T-cell (primary cell): ENCODE measurements around the gene PRLR. TPM values are rescaled to one million over a fixed set of nuclear protein-coding genes. Genes with fewer than 3 reads are reported as not detected.

Source experiments
- ATAC-seq, 4 experiments: fragments of 200-7000 bp in 3 of 4; fragments of 150-1000 bp in 1 of 4; cut with Tn5 transposase; replicated peaks in 1 of 4; 1 replicate in 3 of 4; 2 replicates in 1 of 4; pipeline ENCODE4 v1.10.0; 2021; ENCODE audit warnings: moderate library complexity in 3 of 4, mild to moderate bottlenecking in 2 of 4, moderate number of reproducible peaks in 1 of 4
- CTCF ChIA-PET, 2 donors: fragments of 300-600 bp; sonication (Branson Sonifier 250); formaldehyde crosslinking; loops; one replicate each; lab custom pipeline; 2022; ENCODE audit warnings: antibody characterized with exemption in 2 of 2; lab: Charles Lee
- POLR2A ChIA-PET, 2 donors: fragments of 300-600 bp; sonication (Branson Sonifier 250); formaldehyde crosslinking; loops; one replicate each; lab custom pipeline; 2022; ENCODE audit warnings: antibody characterized with exemption in 2 of 2; lab: Charles Lee
- DNase-seq, 35 experiments: peaks; one replicate each; pipeline versions ENCODE4 v3.0.0 to v3.0.0-alpha.2; 2013 to 2023
- H3K27ac ChIP-seq: one replicate; pipeline ENCODE4 v1.5.1; 2013; ENCODE audit warnings: low read length
- H3K27me3 ChIP-seq, 2 experiments: replicated peaks in 1 of 2; 1 replicate in 1 of 2; 2 replicates in 1 of 2; pipeline versions ENCODE4 v1.6.1 to v1.7.0; 2013; ENCODE audit warnings: low read length in 1 of 2, mixed read lengths in 1 of 2; ENCODE audit not compliant: control insufficient read depth in 2 of 2, insufficient read depth in 2 of 2; ENCODE audit errors: extremely low read depth in 1 of 2
- H3K36me3 ChIP-seq, 2 donors: 1 replicate in 1 of 2; 2 replicates in 1 of 2; pipeline versions ENCODE4 v1.6.1 to v1.7.0; 2013; ENCODE audit warnings: low read length in 1 of 2; ENCODE audit not compliant: control insufficient read depth in 2 of 2, insufficient read depth in 1 of 2; ENCODE audit errors: extremely low read depth in 1 of 2
- H3K4me1 ChIP-seq, 2 experiments: 1 replicate in 1 of 2; 2 replicates in 1 of 2; pipeline versions ENCODE4 v1.6.1 to v1.7.0; 2013; ENCODE audit warnings: low read length in 2 of 2, mixed read lengths in 1 of 2; ENCODE audit not compliant: insufficient read depth in 2 of 2, control insufficient read depth in 1 of 2; ENCODE audit errors: extremely low read depth in 1 of 2
- H3K4me3 ChIP-seq, 2 donors: 1 replicate in 1 of 2; 2 replicates in 1 of 2; pipeline versions ENCODE4 v1.5.1 to v1.7.0; 2013; ENCODE audit warnings: mild to moderate bottlenecking in 2 of 2, low read length in 1 of 2, moderate library complexity in 1 of 2; ENCODE audit not compliant: control insufficient read depth in 1 of 2; ENCODE audit errors: extremely low read depth in 1 of 2
- H3K9me3 ChIP-seq: 2 replicates; pipeline ENCODE4 v1.7.0; 2013
- H3K27ac Mint-ChIP-seq, 2 donors: one replicate each; pipeline ENCODE4 v1.8.0; 2020 to 2021; ENCODE audit warnings: mild to moderate bottlenecking in 2 of 2, mixed read lengths in 2 of 2
- H3K27me3 Mint-ChIP-seq, 2 donors: one replicate each; pipeline ENCODE4 v1.8.0; 2021 to 2022; ENCODE audit warnings: mixed read lengths in 2 of 2
- H3K36me3 Mint-ChIP-seq: one replicate; pipeline ENCODE4 v1.8.0; 2021; ENCODE audit warnings: mixed read lengths
- H3K4me1 Mint-ChIP-seq, 3 donors: one replicate each; pipeline ENCODE4 v1.8.0; 2020 to 2022; ENCODE audit warnings: mixed read lengths in 3 of 3, mild to moderate bottlenecking in 1 of 3
- H3K4me3 Mint-ChIP-seq, 3 donors: one replicate each; pipeline ENCODE4 v1.8.0; 2020 to 2022; ENCODE audit warnings: mild to moderate bottlenecking in 3 of 3, mixed read lengths in 3 of 3, moderate library complexity in 3 of 3
- H3K9me3 Mint-ChIP-seq, 3 donors: one replicate each; pipeline ENCODE4 v1.8.0; 2020 to 2022; ENCODE audit warnings: mixed read lengths in 3 of 3
- WGBS: methylation state at CpG from one replicate; pipeline ENCODE4 v1.1.5; 2013; ENCODE audit warnings: missing lambda C conversion rate; ENCODE audit not compliant: insufficient coverage; 5-methylcytosine and 5-hydroxymethylcytosine counted together
- total RNA-seq, 35 experiments: library from RNA in 6 of 35; stranded (reverse) in 6 of 35; fragments of 120-200 nt in 1 of 35; gene quantifications; one replicate each; pipeline versions ENCODE4 v1.2.1 to v1.2.4 and lab custom pipeline; 2013 to 2026

The PRLR gene
- total RNA-seq, 5 donors from 2014 or later (not counting 1 experiment from before 2014, with no cell fraction given), result 0.16 to 0.23 (median 0.23) TPM; not detected in 2

GRCh38 chr5:35129276-35129675, 101.0 kb downstream of the PRLR start:
- Mint-ChIP-seq H3K4me3 (no peak overlapping the region), H3K27me3 (peaks cover 38 to 40% of the 10 kb centered on the region in 2 donors), H3K4me1 (peaks cover 14 to 16% (median 15%) of the 10 kb centered on the region in 3 donors), H3K9me3 (no peaks in the 10 kb centered on the region), H3K27ac (no peak overlapping the region), H3K36me3 (no peaks in the 10 kb centered on the region)
- peaks cover 2 to 9% of the 10 kb centered on the region in 2 experiments for H3K4me1 ChIP-seq
- no CpG with 5 or more reads among the region's 1 CpG for WGBS
- no peak overlapping the region for H3K4me3 ChIP-seq
- H3K9me3 ChIP-seq, result no peaks in the 10 kb centered on the region
- H3K27ac ChIP-seq, result no peak overlapping the region
- H3K36me3 ChIP-seq, result no peaks in the 10 kb centered on the region
- ChIA-PET CTCF (interaction anchor here (0.5 to 0.7 kb wide), 3 partner anchors 28 to 167 kb away, joined by 3 read pairs; no protein-coding TSS in a partner anchor), POLR2A (interaction anchor here in 1 of 2 donors (0.6 kb wide), 1 partner anchor 199 kb away, joined by 10 read pairs; no protein-coding TSS in a partner anchor)
- H3K27me3 ChIP-seq, result peaks cover 0 to 11% of the 10 kb centered on the region in 2 experiments
- ATAC-seq, result no peak
- DNase-seq, result no peak

- H3K36me3 ChIP-seq, result no peaks in the 10 kb centered on the region
- ATAC-seq (no peak), DNase-seq (no peak)
- H3K4me1 ChIP-seq, result peaks cover 2 to 9% of the 10 kb centered on the region in 2 experiments
- ChIA-PET CTCF (no interaction called here), POLR2A (no interaction called here)
- H3K4me3 Mint-ChIP-seq, result no peak overlapping the region
- H3K27ac Mint-ChIP-seq, result no peak overlapping the region
- H3K4me1 Mint-ChIP-seq, result peaks cover 14 to 16% (median 15%) of the 10 kb centered on the region in 3 donors
- H3K27ac ChIP-seq, result no peak overlapping the region
- H3K36me3 Mint-ChIP-seq, result no peaks in the 10 kb centered on the region
- peaks cover 39% of the 10 kb centered on the region in 2 donors for H3K27me3 Mint-ChIP-seq
- H3K27me3 ChIP-seq, result peaks cover 0 to 11% of the 10 kb centered on the region in 2 experiments
- 33% methylated on average over 1 of the region's 1 CpG for WGBS
- H3K4me3 ChIP-seq, result no peak overlapping the region
- no peaks in the 10 kb centered on the region for H3K9me3 Mint-ChIP-seq
- H3K9me3 ChIP-seq, result no peaks in the 10 kb centered on the region
Measured at GRCh38 chr5:35127006-35127405, 103.3 kb downstream of the PRLR start.

DNA sequence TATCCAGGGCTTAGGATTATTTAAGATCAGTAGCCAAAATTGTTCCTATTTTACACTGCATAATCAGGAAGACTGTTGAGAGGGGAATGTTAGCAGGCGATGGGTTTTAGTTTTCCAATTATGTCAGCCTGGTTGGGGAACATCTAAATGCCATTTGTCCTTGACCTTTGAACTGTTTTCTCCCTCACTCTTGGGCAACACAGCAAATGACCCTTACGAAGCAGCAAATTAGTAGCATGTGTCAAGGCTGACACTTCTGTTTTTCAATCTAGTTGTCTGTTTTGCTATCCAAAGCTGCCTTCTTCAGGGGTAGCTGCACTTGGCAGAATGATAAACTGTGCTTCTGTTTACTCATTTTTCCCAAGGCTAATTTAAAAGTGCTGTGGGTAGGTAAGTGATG, 104.5 kb downstream of the PRLR start:
- no peaks in the 10 kb centered on the region for H3K36me3 Mint-ChIP-seq
- 83% methylated on average over 1 of the region's 2 CpGs for WGBS

GRCh38 chr5:35124932-35125331, 105.4 kb downstream of the PRLR start:
- Mint-ChIP-seq H3K27ac (no peak overlapping the region), H3K4me1 (peaks cover 6 to 7% (median 6%) of the 10 kb centered on the region in 3 donors), H3K4me3 (no peak overlapping the region), H3K9me3 (no peaks in the 10 kb centered on the region), H3K36me3 (no peaks in the 10 kb centered on the region), H3K27me3 (peaks cover 32 to 44% of the 10 kb centered on the region in 2 donors)
- Histone ChIP-seq H3K27me3 (peaks cover 0 to 7% of the 10 kb centered on the region in 2 experiments), H3K9me3 (no peaks in the 10 kb centered on the region), H3K4me3 (no peak overlapping the region), H3K27ac (no peak overlapping the region), H3K4me1 (peaks cover 0 to 4% of the 10 kb centered on the region in 2 experiments), H3K36me3 (no peaks in the 10 kb centered on the region)
- DNase-seq (no peak), ATAC-seq (no peak)
- CTCF ChIA-PET, result no interaction called here
- POLR2A ChIA-PET, result no interaction called here
- WGBS, result 65% methylated on average over 2 of the region's 2 CpGs

More for the DNA sequence above, 104.5 kb downstream of the PRLR start:
- POLR2A ChIA-PET, result no interaction called here
- Mint-ChIP-seq H3K4me1 (peaks cover 14 to 15% (median 14%) of the 10 kb centered on the region in 3 donors), H3K4me3 (no peak overlapping the region), H3K9me3 (no peaks in the 10 kb centered on the region), H3K27me3 (peaks cover 32 to 50% of the 10 kb centered on the region in 2 donors), H3K27ac (no peak overlapping the region)
- ATAC-seq (no peak), DNase-seq (no peak)
- CTCF ChIA-PET, result no interaction called here
- Histone ChIP-seq H3K9me3 (no peaks in the 10 kb centered on the region), H3K27me3 (peaks cover 0 to 8% of the 10 kb centered on the region in 2 experiments), H3K4me1 (peaks cover 2 to 9% of the 10 kb centered on the region in 2 experiments), H3K4me3 (no peak overlapping the region), H3K27ac (no peak overlapping the region), H3K36me3 (no peaks in the 10 kb centered on the region)

DNA sequence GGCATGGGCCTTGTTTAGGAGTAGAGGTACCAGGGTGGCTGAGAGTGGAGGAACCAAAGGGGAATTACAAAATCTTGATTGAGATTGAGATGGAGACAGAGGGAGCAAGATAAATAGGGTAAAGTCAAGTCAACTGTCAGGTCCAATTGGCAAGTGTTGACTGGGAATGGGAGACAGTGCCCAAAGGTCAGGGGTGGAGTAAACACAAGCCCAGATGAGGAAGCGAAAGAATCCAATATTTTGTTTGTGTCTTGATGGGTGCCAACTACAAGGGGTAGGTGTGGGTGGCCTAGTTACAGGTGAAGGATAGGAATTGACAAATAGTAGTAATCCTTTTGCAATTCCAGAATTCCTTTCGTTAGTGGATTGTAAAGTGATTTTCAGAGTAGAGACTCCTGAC, 107.5 kb downstream of the PRLR start:
- Mint-ChIP-seq H3K9me3 (no peaks in the 10 kb centered on the region), H3K27ac (no peak overlapping the region), H3K36me3 (no peaks in the 10 kb centered on the region), H3K4me3 (no peak overlapping the region), H3K4me1 (no peaks in the 10 kb centered on the region), H3K27me3 (peaks cover 25 to 33% of the 10 kb centered on the region in 2 donors)
- no peaks in the 10 kb centered on the region for H3K4me1 ChIP-seq
- no peak overlapping the region for H3K27ac ChIP-seq
- no peaks in the 10 kb centered on the region for H3K9me3 ChIP-seq
- 86% methylated on average over 1 of the region's 2 CpGs for WGBS
- DNase-seq, result no peak
- no peak for ATAC-seq
- no peaks in the 10 kb centered on the region for H3K36me3 ChIP-seq
- no peak overlapping the region for H3K4me3 ChIP-seq
- ChIA-PET CTCF (no interaction called here), POLR2A (no interaction called here)
- H3K27me3 ChIP-seq, result peaks cover 0 to 5% of the 10 kb centered on the region in 2 experiments

DNA sequence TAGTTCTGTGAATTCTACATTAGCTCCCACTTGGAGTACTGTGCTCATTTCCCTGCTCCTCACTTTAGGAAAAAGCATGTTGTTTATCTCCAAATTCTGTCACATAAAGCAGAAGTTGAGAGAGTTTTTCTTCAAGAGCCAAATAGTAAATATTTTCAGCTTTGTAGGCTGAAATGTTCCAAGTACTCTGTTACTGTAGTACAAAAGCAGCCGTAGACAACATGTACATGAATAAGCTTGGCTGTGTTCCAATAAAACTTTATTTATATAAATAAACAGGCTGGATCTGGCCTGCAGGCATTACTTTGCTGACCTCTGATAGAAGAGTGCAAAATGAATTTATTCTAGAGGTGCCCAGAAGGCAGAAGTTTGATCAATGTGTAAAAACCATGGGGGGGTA, 109.6 kb downstream of the PRLR start:
- H3K36me3 Mint-ChIP-seq, result no peaks in the 10 kb centered on the region
- no peak for ATAC-seq
- H3K4me1 Mint-ChIP-seq, result no peaks in the 10 kb centered on the region
- H3K27ac Mint-ChIP-seq, result no peak overlapping the region
- Histone ChIP-seq H3K27me3 (peaks cover 0 to 2% of the 10 kb centered on the region in 2 experiments), H3K4me3 (no peak overlapping the region), H3K4me1 (no peaks in the 10 kb centered on the region), H3K36me3 (no peaks in the 10 kb centered on the region), H3K9me3 (no peaks in the 10 kb centered on the region), H3K27ac (no peak overlapping the region)
- H3K27me3 Mint-ChIP-seq, result peaks cover 18 to 28% of the 10 kb centered on the region in 2 donors
- DNase-seq, result no peak
- WGBS, result no CpG with 5 or more reads among the region's 1 CpG
- H3K9me3 Mint-ChIP-seq, result no peaks in the 10 kb centered on the region
- CTCF ChIA-PET, result interaction anchor here in 1 of 2 donors (0.6 kb wide), 1 partner anchor 30 kb away, joined by 3 read pairs; no protein-coding TSS in a partner anchor
- POLR2A ChIA-PET, result no interaction called here
- H3K4me3 Mint-ChIP-seq, result no peak overlapping the region
